ENCODE results near the gene RGS6.

RGS6 gene

DNA sequence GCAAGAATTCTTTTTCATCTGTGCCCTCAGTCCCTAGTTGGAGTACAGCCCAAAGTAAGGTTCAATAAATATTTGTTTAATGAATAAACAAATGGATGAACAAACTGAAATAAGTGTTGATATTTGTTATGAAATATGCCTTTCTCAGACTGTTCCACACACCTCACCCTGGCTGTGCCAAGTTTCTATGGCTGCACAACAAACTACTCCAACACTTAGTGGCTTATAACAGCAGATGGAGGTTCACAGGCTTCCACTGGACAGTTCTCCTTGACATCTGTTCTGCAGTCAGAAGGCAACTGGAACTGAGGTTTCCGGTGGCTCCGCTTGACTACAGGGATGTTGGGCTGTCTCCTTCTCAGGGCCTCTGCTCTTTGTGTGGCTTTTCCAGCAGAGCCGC lies 197.1 kb downstream of the RGS6 start:
- POLR2A ChIA-PET = interaction anchor here (0.5 kb wide), 1 partner anchor 245 kb away, joined by 3 read pairs; no protein-coding TSS in a partner anchor
- CTCF ChIA-PET = no interaction called here
- Histone ChIP-seq H3K27me3 (replicated peaks in 2 of 5; ENCODE audit: control insufficient read depth in 4 of 5, insufficient read depth in 5 of 5, low read length in 4 of 5) (no peaks in the 10 kb centered on the region), H3K36me3 (ENCODE audit: control insufficient read depth in 4 of 4, insufficient read depth in 4 of 4, low read length in 3 of 4) (no peaks in the 10 kb centered on the region), H3K27ac (ENCODE audit: insufficient read depth in 1 of 2, low read depth in 1 of 2, low read length in 2 of 2, poor library complexity in 1 of 2, severe bottlenecking in 2 of 2) (no peak overlapping the region), H3K9me3 (ENCODE audit: control extremely low read depth in 1 of 5, control insufficient read depth in 4 of 5, insufficient read depth in 2 of 5, low read depth in 1 of 5, low read length in 4 of 5) (peaks cover 0 to 8% (median 7%) of the 10 kb centered on the region in 5 experiments), H3K4me1 (ENCODE audit: control extremely low read depth in 1 of 4, control insufficient read depth in 4 of 4, insufficient read depth in 4 of 4, low read length in 3 of 4) (peaks cover 10 to 26% (median 17%) of the 10 kb centered on the region in 4 experiments), H3K4me3 (ENCODE audit: control insufficient read depth in 1 of 7, extremely low read depth in 1 of 7, insufficient read depth in 4 of 7, low read depth in 2 of 7, low read length in 6 of 7) (peak overlapping the region in 2 of 7 experiments; percentile 25 to 34)
- peak in 2 of 3 donors; percentile 30 to 60 for DNase-seq
- 83% methylated on average over 3 of the region's 3 CpGs for WGBS (ENCODE audit: insufficient coverage)

DNA sequence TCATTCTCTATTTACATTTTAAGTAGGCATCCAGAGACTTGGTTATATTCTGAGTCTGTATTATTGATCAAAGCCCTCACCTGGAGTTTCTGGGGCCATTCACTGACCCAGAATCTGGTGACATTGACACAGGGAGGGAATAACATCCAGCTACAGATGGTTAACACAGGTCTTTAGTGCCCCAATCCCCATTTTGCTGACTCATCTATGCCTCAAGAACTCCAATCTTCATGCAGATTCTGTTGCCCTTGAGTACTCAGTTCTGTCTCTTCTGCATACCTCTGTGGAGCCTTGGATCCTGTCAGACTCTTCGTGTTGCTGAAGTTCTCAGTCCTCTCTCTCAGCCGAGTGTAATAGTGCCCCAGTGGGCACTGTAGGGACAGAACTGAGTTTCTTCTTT lies 208.9 kb downstream of the RGS6 start:
- 100% methylated on average over 2 of the region's 2 CpGs for WGBS (ENCODE audit: insufficient coverage)
- CTCF ChIA-PET = no interaction called here
- no peaks in the 10 kb centered on the region for H3K27me3 ChIP-seq (replicated peaks in 2 of 5; ENCODE audit: control insufficient read depth in 4 of 5, insufficient read depth in 5 of 5, low read length in 4 of 5)
- H3K4me1 ChIP-seq (ENCODE audit: control extremely low read depth in 1 of 4, control insufficient read depth in 4 of 4, insufficient read depth in 4 of 4, low read length in 3 of 4) = no peaks in the 10 kb centered on the region
- POLR2A ChIA-PET = no interaction called here
- no peak overlapping the region for H3K27ac ChIP-seq (ENCODE audit: insufficient read depth in 1 of 2, low read depth in 1 of 2, low read length in 2 of 2, poor library complexity in 1 of 2, severe bottlenecking in 2 of 2)
- no peak for DNase-seq
- H3K36me3 ChIP-seq (ENCODE audit: control insufficient read depth in 4 of 4, insufficient read depth in 4 of 4, low read length in 3 of 4) = no peaks in the 10 kb centered on the region
- no peaks in the 10 kb centered on the region for H3K9me3 ChIP-seq (ENCODE audit: control extremely low read depth in 1 of 5, control insufficient read depth in 4 of 5, insufficient read depth in 2 of 5, low read depth in 1 of 5, low read length in 4 of 5)
- no peak overlapping the region for H3K4me3 ChIP-seq (ENCODE audit: control insufficient read depth in 1 of 7, extremely low read depth in 1 of 7, insufficient read depth in 4 of 7, low read depth in 2 of 7, low read length in 6 of 7)

DNA sequence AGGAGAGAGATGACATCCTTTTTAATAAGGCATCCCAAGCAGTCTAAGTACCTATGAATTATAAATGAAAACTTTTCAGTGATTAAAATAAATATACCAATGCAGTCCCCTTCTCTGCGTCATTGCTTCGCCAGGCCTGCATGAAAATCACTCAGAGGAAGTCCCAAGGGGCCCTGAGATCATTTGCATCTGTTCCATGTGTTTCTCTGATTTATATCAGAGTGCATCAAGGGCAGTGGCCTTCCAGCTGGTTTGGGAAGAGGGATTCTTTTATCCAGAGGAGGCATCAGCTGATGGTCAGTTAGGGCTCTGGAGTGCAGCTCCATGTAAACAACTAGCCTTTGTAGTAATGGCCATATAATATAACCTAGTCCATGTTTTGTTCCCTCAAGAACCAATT lies 210.1 kb downstream of the RGS6 start:
- POLR2A ChIA-PET = no interaction called here

DNA sequence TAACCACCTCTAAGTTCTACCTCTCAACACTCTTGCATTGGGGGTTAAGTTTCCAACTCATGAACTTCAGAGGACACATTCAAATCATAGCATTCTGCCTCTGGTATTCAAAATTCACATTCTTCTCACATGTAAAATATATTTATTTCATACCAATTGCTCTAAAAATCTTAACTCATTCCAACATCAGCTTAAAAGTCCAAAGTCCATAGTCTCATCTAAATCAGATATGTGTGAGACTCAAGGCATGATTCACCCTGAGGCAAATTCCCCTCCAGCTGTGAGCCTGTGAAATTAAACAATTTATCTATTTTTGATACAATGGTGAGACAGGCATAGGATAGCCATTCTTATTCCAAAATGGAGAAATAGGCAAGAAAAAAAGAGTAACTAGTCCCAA lies 214.0 kb downstream of the RGS6 start:
- Histone ChIP-seq H3K4me1 (ENCODE audit: control extremely low read depth in 1 of 4, control insufficient read depth in 4 of 4, insufficient read depth in 4 of 4, low read length in 3 of 4) (no peaks in the 10 kb centered on the region), H3K36me3 (ENCODE audit: control insufficient read depth in 4 of 4, insufficient read depth in 4 of 4, low read length in 3 of 4) (no peaks in the 10 kb centered on the region), H3K9me3 (ENCODE audit: control extremely low read depth in 1 of 5, control insufficient read depth in 4 of 5, insufficient read depth in 2 of 5, low read depth in 1 of 5, low read length in 4 of 5) (no peaks in the 10 kb centered on the region), H3K4me3 (ENCODE audit: control insufficient read depth in 1 of 7, extremely low read depth in 1 of 7, insufficient read depth in 4 of 7, low read depth in 2 of 7, low read length in 6 of 7) (no peak overlapping the region), H3K27me3 (replicated peaks in 2 of 5; ENCODE audit: control insufficient read depth in 4 of 5, insufficient read depth in 5 of 5, low read length in 4 of 5) (no peaks in the 10 kb centered on the region), H3K27ac (ENCODE audit: insufficient read depth in 1 of 2, low read depth in 1 of 2, low read length in 2 of 2, poor library complexity in 1 of 2, severe bottlenecking in 2 of 2) (no peak overlapping the region)
- ChIA-PET POLR2A (no interaction called here), CTCF (no interaction called here)
- DNase-seq = no peak

More for the DNA sequence above, 210.1 kb downstream of the RGS6 start:
- Histone ChIP-seq H3K9me3 (ENCODE audit: control extremely low read depth in 1 of 5, control insufficient read depth in 4 of 5, insufficient read depth in 2 of 5, low read depth in 1 of 5, low read length in 4 of 5) (no peaks in the 10 kb centered on the region), H3K4me1 (ENCODE audit: control extremely low read depth in 1 of 4, control insufficient read depth in 4 of 4, insufficient read depth in 4 of 4, low read length in 3 of 4) (no peaks in the 10 kb centered on the region), H3K27ac (ENCODE audit: insufficient read depth in 1 of 2, low read depth in 1 of 2, low read length in 2 of 2, poor library complexity in 1 of 2, severe bottlenecking in 2 of 2) (no peak overlapping the region), H3K27me3 (replicated peaks in 2 of 5; ENCODE audit: control insufficient read depth in 4 of 5, insufficient read depth in 5 of 5, low read length in 4 of 5) (no peaks in the 10 kb centered on the region), H3K4me3 (ENCODE audit: control insufficient read depth in 1 of 7, extremely low read depth in 1 of 7, insufficient read depth in 4 of 7, low read depth in 2 of 7, low read length in 6 of 7) (no peak overlapping the region), H3K36me3 (ENCODE audit: control insufficient read depth in 4 of 4, insufficient read depth in 4 of 4, low read length in 3 of 4) (no peaks in the 10 kb centered on the region)
- WGBS (ENCODE audit: insufficient coverage) = no CpG with 5 or more reads among the region's 2 CpGs
- CTCF ChIA-PET = no interaction called here
- DNase-seq = no peak

DNA sequence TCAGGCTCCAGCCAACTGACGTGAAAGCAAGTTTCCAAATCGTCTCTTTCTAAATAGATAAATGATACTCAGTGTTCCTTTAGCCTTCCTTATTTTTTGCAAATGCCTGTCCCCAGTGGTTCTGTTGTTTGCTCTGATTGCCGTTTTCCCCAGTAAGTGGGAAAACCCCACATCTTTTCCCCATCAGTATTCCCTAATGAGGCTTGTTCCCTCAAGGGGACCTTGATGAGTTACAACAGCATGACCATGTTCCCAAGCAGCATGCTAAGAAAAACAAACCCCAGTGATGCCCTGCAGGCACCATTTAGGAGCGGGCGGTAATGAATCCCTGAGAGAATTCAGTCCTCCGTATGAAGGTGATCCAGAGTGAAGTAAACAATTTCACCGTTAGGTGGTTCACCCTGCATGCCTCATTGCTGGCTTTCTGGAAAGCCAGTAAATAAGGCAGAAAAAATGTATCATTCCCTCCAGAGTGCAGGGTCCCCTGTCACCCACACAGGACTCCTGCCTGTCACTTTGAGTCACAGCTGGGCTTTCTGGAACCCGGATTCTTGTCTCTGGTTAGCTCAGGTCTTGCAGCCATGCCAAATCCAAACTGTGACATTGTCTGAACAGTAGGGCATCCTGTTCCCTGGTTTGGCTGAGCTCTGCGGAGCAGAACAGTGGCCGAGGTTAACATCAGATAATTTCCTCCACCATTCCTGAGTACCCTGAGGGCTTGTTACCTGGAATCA lies 222.6 kb downstream of the RGS6 start:
- H3K27ac ChIP-seq (ENCODE audit: insufficient read depth in 1 of 2, low read depth in 1 of 2, low read length in 2 of 2, poor library complexity in 1 of 2, severe bottlenecking in 2 of 2) = no peak overlapping the region
- CTCF ChIA-PET = no interaction called here
- H3K36me3 ChIP-seq (ENCODE audit: control insufficient read depth in 4 of 4, insufficient read depth in 4 of 4, low read length in 3 of 4) = no peaks in the 10 kb centered on the region
- WGBS (ENCODE audit: insufficient coverage) = 98% methylated on average over 8 of the region's 10 CpGs
- H3K27me3 ChIP-seq (replicated peaks in 2 of 5; ENCODE audit: control insufficient read depth in 4 of 5, insufficient read depth in 5 of 5, low read length in 4 of 5) = no peaks in the 10 kb centered on the region
- no peaks in the 10 kb centered on the region for H3K4me1 ChIP-seq (ENCODE audit: control extremely low read depth in 1 of 4, control insufficient read depth in 4 of 4, insufficient read depth in 4 of 4, low read length in 3 of 4)
- peaks cover 0 to 12% (median 4%) of the 10 kb centered on the region in 5 experiments for H3K9me3 ChIP-seq (ENCODE audit: control extremely low read depth in 1 of 5, control insufficient read depth in 4 of 5, insufficient read depth in 2 of 5, low read depth in 1 of 5, low read length in 4 of 5)
- no peak overlapping the region for H3K4me3 ChIP-seq (ENCODE audit: control insufficient read depth in 1 of 7, extremely low read depth in 1 of 7, insufficient read depth in 4 of 7, low read depth in 2 of 7, low read length in 6 of 7)
- POLR2A ChIA-PET = interaction anchor here (0.6 kb wide), 1 partner anchor 133 kb away, joined by 3 read pairs; no protein-coding TSS in a partner anchor
- DNase-seq = no peak

DNA sequence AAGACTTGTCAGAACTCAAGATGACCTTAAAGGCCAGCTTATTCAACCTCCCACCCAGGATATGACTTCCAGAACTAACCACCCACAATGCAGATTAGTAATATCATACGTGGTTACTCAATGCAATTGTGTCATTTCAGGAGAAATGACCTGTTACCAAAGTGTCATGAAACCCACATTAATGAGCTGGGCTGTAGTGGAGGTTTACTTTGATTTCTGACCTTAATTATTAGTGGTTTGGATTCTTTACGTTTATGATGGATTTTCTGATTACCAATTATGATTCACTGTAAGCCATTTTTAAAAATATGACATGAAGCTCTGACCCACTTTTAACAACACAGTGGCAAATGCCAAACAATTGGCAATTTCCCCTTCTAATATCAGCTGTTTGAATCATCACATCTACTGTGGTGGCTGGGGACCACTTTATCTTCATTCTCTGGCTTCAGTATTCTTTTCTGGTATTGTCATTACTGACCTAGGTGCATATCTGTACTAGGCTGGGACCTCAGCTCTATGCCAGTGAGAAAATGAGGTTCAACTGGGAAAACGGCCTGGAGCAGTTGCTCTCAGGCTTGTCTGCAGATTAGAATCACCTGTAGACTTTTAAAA lies 223.3 kb downstream of the RGS6 start:
- CTCF ChIA-PET = no interaction called here
- no peaks in the 10 kb centered on the region for H3K27me3 ChIP-seq (replicated peaks in 2 of 5; ENCODE audit: control insufficient read depth in 4 of 5, insufficient read depth in 5 of 5, low read length in 4 of 5)

More for the DNA sequence above, 223.3 kb downstream of the RGS6 start:
- DNase-seq = no peak
- POLR2A ChIA-PET = interaction anchor here (0.6 kb wide), 1 partner anchor 134 kb away, joined by 3 read pairs; no protein-coding TSS in a partner anchor
- 84% methylated on average over 3 of the region's 3 CpGs for WGBS (ENCODE audit: insufficient coverage)
- Histone ChIP-seq H3K36me3 (ENCODE audit: control insufficient read depth in 4 of 4, insufficient read depth in 4 of 4, low read length in 3 of 4) (no peaks in the 10 kb centered on the region), H3K4me3 (ENCODE audit: control insufficient read depth in 1 of 7, extremely low read depth in 1 of 7, insufficient read depth in 4 of 7, low read depth in 2 of 7, low read length in 6 of 7) (no peak overlapping the region), H3K27ac (ENCODE audit: insufficient read depth in 1 of 2, low read depth in 1 of 2, low read length in 2 of 2, poor library complexity in 1 of 2, severe bottlenecking in 2 of 2) (no peak overlapping the region), H3K4me1 (ENCODE audit: control extremely low read depth in 1 of 4, control insufficient read depth in 4 of 4, insufficient read depth in 4 of 4, low read length in 3 of 4) (no peaks in the 10 kb centered on the region), H3K9me3 (ENCODE audit: control extremely low read depth in 1 of 5, control insufficient read depth in 4 of 5, insufficient read depth in 2 of 5, low read depth in 1 of 5, low read length in 4 of 5) (peaks cover 0 to 12% (median 4%) of the 10 kb centered on the region in 5 experiments)
